ENCODE data around the gene CDC27.
"Not testable (repeated sequence)": the region's sequence is repeated elsewhere in the genome, so short reads cannot be mapped to it uniquely, and the experiment has no call there.

CDC27 gene

GRCh38 chr17:47096343-47096742 lies 92.8 kb downstream of the CDC27 start:
- no peak for TF ChIP-seq JUND (IDR thresholded peaks at IDR 0.05; ENCODE audit: low read depth)
- in situ Hi-C loops (cut with HindIII; ENCODE audit: low pct_unique_long_range_greater_than_20kb, low sequenced_read_pairs) = no loop called here
- DNase-seq (ENCODE audit: low read depth in 1 of 2, low spot score in 1 of 2) = no peak

- in situ Hi-C loops (cut with HindIII; ENCODE audit: low pct_unique_long_range_greater_than_20kb, low sequenced_read_pairs) = no loop called here
- no peak for DNase-seq (ENCODE audit: low read depth in 1 of 2, low spot score in 1 of 2)
- TF ChIP-seq JUND (IDR thresholded peaks at IDR 0.05; ENCODE audit: low read depth) = no peak
Measured at GRCh38 chr17:47095268-47095667, 93.8 kb downstream of the CDC27 start.

- TF ChIP-seq JUND (IDR thresholded peaks at IDR 0.05; ENCODE audit: low read depth) = no peak
- in situ Hi-C loops (cut with HindIII; ENCODE audit: low pct_unique_long_range_greater_than_20kb, low sequenced_read_pairs) = no loop called here
- no peak for DNase-seq (ENCODE audit: low read depth in 1 of 2, low spot score in 1 of 2)
Measured at GRCh38 chr17:47087093-47087492, 102.0 kb downstream of the CDC27 start.

GRCh38 chr17:47085736-47086135 lies 103.4 kb downstream of the CDC27 start:
- TF ChIP-seq JUND (IDR thresholded peaks at IDR 0.05; ENCODE audit: low read depth) = no peak
- in situ Hi-C loops (cut with HindIII; ENCODE audit: low pct_unique_long_range_greater_than_20kb, low sequenced_read_pairs) = no loop called here
- DNase-seq (ENCODE audit: low read depth in 1 of 2, low spot score in 1 of 2) = no peak

- no peak for TF ChIP-seq JUND (IDR thresholded peaks at IDR 0.05; ENCODE audit: low read depth)
- in situ Hi-C loops (cut with HindIII; ENCODE audit: low pct_unique_long_range_greater_than_20kb, low sequenced_read_pairs) = no loop called here
- DNase-seq (ENCODE audit: low read depth in 1 of 2, low spot score in 1 of 2) = no peak
Measured at GRCh38 chr17:47078801-47079200, 110.3 kb downstream of the CDC27 start.

- no peak for TF ChIP-seq JUND (IDR thresholded peaks at IDR 0.05; ENCODE audit: low read depth)
- in situ Hi-C loops (cut with HindIII; ENCODE audit: low pct_unique_long_range_greater_than_20kb, low sequenced_read_pairs) = no loop called here
- DNase-seq (ENCODE audit: low read depth in 1 of 2, low spot score in 1 of 2) = no peak
Measured at GRCh38 chr17:47077576-47077975, 111.5 kb downstream of the CDC27 start.

- TF ChIP-seq JUND (IDR thresholded peaks at IDR 0.05; ENCODE audit: low read depth) = no peak
- no peak for DNase-seq (ENCODE audit: low read depth in 1 of 2, low spot score in 1 of 2)
- in situ Hi-C loops (cut with HindIII; ENCODE audit: low pct_unique_long_range_greater_than_20kb, low sequenced_read_pairs) = no loop called here
Measured at GRCh38 chr17:47076171-47076570, 112.9 kb downstream of the CDC27 start.

- DNase-seq (ENCODE audit: low read depth in 1 of 2, low spot score in 1 of 2); in situ Hi-C loops (cut with HindIII; ENCODE audit: low pct_unique_long_range_greater_than_20kb, low sequenced_read_pairs): not testable (repeated sequence)
Measured at GRCh38 chr17:47074361-47074760, 114.7 kb downstream of the CDC27 start.

- DNase-seq (ENCODE audit: low read depth in 1 of 2, low spot score in 1 of 2); in situ Hi-C loops (cut with HindIII; ENCODE audit: low pct_unique_long_range_greater_than_20kb, low sequenced_read_pairs): not testable (repeated sequence)
Measured at GRCh38 chr17:47073629-47074028, 115.5 kb downstream of the CDC27 start.

GRCh38 chr17:47072886-47073285 lies 116.2 kb downstream of the CDC27 start:
- in situ Hi-C loops (cut with HindIII; ENCODE audit: low pct_unique_long_range_greater_than_20kb, low sequenced_read_pairs) = no loop called here
- DNase-seq (ENCODE audit: low read depth in 1 of 2, low spot score in 1 of 2) = no peak
- TF ChIP-seq JUND (IDR thresholded peaks at IDR 0.05; ENCODE audit: low read depth) = no peak

- DNase-seq (ENCODE audit: low read depth in 1 of 2, low spot score in 1 of 2) = not testable (repeated sequence)
Measured at GRCh38 chr17:47071171-47071570, 117.9 kb downstream of the CDC27 start.

GRCh38 chr17:47070266-47070665 lies 118.8 kb downstream of the CDC27 start:
- DNase-seq (ENCODE audit: low read depth in 1 of 2, low spot score in 1 of 2); in situ Hi-C loops (cut with HindIII; ENCODE audit: low pct_unique_long_range_greater_than_20kb, low sequenced_read_pairs): not testable (repeated sequence)

More at GRCh38 chr17:47071171-47071570, 117.9 kb downstream of the CDC27 start:
- in situ Hi-C loops (cut with HindIII; ENCODE audit: low pct_unique_long_range_greater_than_20kb, low sequenced_read_pairs) = not testable (repeated sequence)
